HEK293T (cell line): ENCODE results near the gene GALNT7.

Source experiments
- CTCF ChIA-PET: fragments of 350-600 bp; formaldehyde crosslinking; extraction: SDS; loops from one replicate; lab custom pipeline; 2021; ENCODE audit warnings: antibody characterized with exemption, inconsistent platforms; lab: Yijun Ruan, JAX
- POLR2A ChIA-PET: fragments of 350-600 bp; formaldehyde crosslinking; extraction: SDS; loops from one replicate; lab custom pipeline; 2020; ENCODE audit warnings: antibody characterized with exemption, inconsistent platforms; lab: Yijun Ruan, JAX
- DNase-seq: peaks from one replicate; pipeline ENCODE4 v3.0.0; 2012; ENCODE audit warnings: mixed read lengths; ENCODE audit errors: extremely low spot score
- BHLHE40 ChIP-seq: fragments of 450-650 bp; IDR thresholded peaks from 2 replicates; pipeline ENCODE4 v1.6.1; 2016; ENCODE audit warnings: mild to moderate bottlenecking, moderate library complexity, borderline replicate concordance
- CTBP1 ChIP-seq: fragments of 450-650 bp; IDR thresholded peaks from 2 replicates; pipeline ENCODE4 v1.6.1; 2016; ENCODE audit warnings: borderline replicate concordance
- ELF4 ChIP-seq: fragments of 450-650 bp; IDR thresholded peaks from 2 replicates; pipeline ENCODE4 v1.6.1; 2017; ENCODE audit warnings: antibody characterized with exemption
- FOXA1 ChIP-seq: fragments of 450-650 bp; IDR thresholded peaks from 2 replicates; pipeline ENCODE4 v1.6.1; 2016; ENCODE audit warnings: mild to moderate bottlenecking
- FOXK2 ChIP-seq: fragments of 450-650 bp; IDR thresholded peaks from 2 replicates; pipeline ENCODE4 v1.6.1; 2016; ENCODE audit warnings: mild to moderate bottlenecking
- FOXM1 ChIP-seq: fragments of 450-650 bp; IDR thresholded peaks from 2 replicates; pipeline ENCODE4 v1.6.1; 2017; ENCODE audit warnings: mild to moderate bottlenecking, borderline replicate concordance
- HDGF ChIP-seq: fragments of 450-650 bp; IDR thresholded peaks from 2 replicates; pipeline ENCODE4 v1.6.1; 2017; ENCODE audit warnings: antibody characterized with exemption, borderline replicate concordance
- L3MBTL2 ChIP-seq: fragments of 450-650 bp; conservative IDR thresholded peaks from 2 replicates; pipeline ENCODE4 v1.6.1; 2016; ENCODE audit warnings: mild to moderate bottlenecking
- LEF1 ChIP-seq: fragments of 450-650 bp; IDR thresholded peaks from 2 replicates; pipeline ENCODE4 v1.6.1; 2017; ENCODE audit warnings: mild to moderate bottlenecking, borderline replicate concordance
- NFRKB ChIP-seq: fragments of 450-650 bp; IDR thresholded peaks from 2 replicates; pipeline ENCODE4 v1.6.1; 2016; ENCODE audit warnings: mild to moderate bottlenecking, moderate library complexity
- PKNOX1 ChIP-seq: fragments of 450-650 bp; IDR thresholded peaks from 2 replicates; pipeline ENCODE4 v1.6.1; 2016
- SP1 ChIP-seq: fragments of 450-650 bp; IDR thresholded peaks from 2 replicates; pipeline ENCODE4 v1.6.1; 2017
- SUZ12 ChIP-seq: fragments of 450-650 bp; IDR thresholded peaks from 2 replicates; pipeline ENCODE4 v1.6.1; 2016; ENCODE audit warnings: mild to moderate bottlenecking
- TARDBP ChIP-seq: fragments of 450-650 bp; IDR thresholded peaks from 2 replicates; pipeline ENCODE4 v1.6.1; 2016
- ZNF384 ChIP-seq: fragments of 450-650 bp; IDR thresholded peaks from 2 replicates; pipeline ENCODE4 v1.6.1; 2016

Gene GALNT7

GRCh38 chr4:173370477-173371291, 202.1 kb downstream of the GALNT7 start, which contains the start of gene SAP30:
SAP30 (plus strand) TSS chr4:173370954; CDS start chr4:173371183, 229 bp downstream.
- TF ChIP-seq FOXM1 (no peak), SP1 (no peak), BHLHE40 (no peak), LEF1 (no peak), PKNOX1 (peak; percentile 13; the same call in 1 of the 2 replicates), TARDBP (no peak), SUZ12 (no peak), FOXK2 (no peak), ZNF384 (peak; percentile 100), NFRKB (no peak), ELF4 (no peak; the same call in 1 of the 2 replicates), L3MBTL2 (peak; percentile 67), HDGF (no peak), FOXA1 (no peak)
- ChIA-PET POLR2A (interaction anchor here (0.6 to 13.1 kb wide), 21 partner anchors 9 to 93 kb away, joined by 3 to 317 read pairs (median 3); partner anchors contain the start of gene HMGB2), CTCF (interaction anchor here (0.5 to 0.7 kb wide), 4 partner anchors 9 to 69 kb away, joined by 3 to 5 read pairs (median 4); no protein-coding TSS in a partner anchor)
- DNase-seq, result peak; percentile 92

- peak; percentile 49 for DNase-seq
- ChIA-PET CTCF (interaction anchor here (0.5 to 0.7 kb wide), 4 partner anchors 8 to 875 kb away, joined by 3 to 4 read pairs (median 4); no protein-coding TSS in a partner anchor), POLR2A (interaction anchor here (0.7 to 13.1 kb wide), 20 partner anchors 10 to 202 kb away, joined by 3 to 317 read pairs (median 3); partner anchors contain the start of gene HMGB2)
- TF ChIP-seq CTBP1, result no peak
- no peak for TF ChIP-seq L3MBTL2
These were observed 202.9 kb downstream of the GALNT7 start for GRCh38 chr4:173371292-173372192.
